ENCODE measurements around the gene LDB2.
"Not testable (repeated sequence)": the region's sequence is repeated elsewhere in the genome, so short reads cannot be mapped to it uniquely, and the experiment has no call there.

- not testable (repeated sequence) for TF ChIP-seq POLR2AphosphoS5 (IDR thresholded peaks at IDR 0.05; ENCODE audit: borderline replicate concordance, low read depth, low read length); EZH2 (IDR thresholded peaks at IDR 0.05); FOXP2 (optimal IDR thresholded peaks at IDR 0.05; ENCODE audit: control extremely low read depth, extremely low read length, insufficient read depth)
Measured at GRCh38 chr4:16918716-16919115, 20.3 kb upstream of the LDB2 start.
